HG03103 (cell line): ENCODE results near the gene PATJ.
"Not testable (repeated sequence)": the region's sequence is repeated elsewhere in the genome, so short reads cannot be mapped to it uniquely, and the experiment has no call there.

Source experiments
- ATAC-seq: cut with Tn5 transposase; IDR thresholded peaks from one replicate; pipeline ENCODE4 v1.9.1; 2021; ENCODE audit warnings: low read depth; ENCODE audit not compliant: unreplicated experiment

Gene PATJ

DNA sequence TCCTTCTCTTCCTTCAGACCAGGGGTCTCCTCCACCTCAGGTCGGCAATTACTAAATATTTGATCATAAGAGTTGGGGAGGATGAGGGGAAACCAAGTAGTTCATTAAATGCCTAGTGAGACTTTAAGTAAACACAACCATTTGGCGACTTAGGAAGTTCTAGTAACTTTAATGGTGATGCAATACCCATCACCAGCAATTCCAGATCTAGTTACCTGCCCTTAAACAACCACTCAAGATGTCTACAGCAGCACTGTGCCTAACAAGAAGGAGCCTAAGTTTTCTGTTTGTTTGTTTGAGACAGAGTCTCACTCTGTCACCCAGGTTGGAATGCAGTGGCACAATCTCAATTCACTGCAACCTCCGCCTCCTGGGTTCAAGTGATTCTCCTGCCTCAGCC, 395.7 kb downstream of the PATJ start:
- ATAC-seq: no peak

DNA sequence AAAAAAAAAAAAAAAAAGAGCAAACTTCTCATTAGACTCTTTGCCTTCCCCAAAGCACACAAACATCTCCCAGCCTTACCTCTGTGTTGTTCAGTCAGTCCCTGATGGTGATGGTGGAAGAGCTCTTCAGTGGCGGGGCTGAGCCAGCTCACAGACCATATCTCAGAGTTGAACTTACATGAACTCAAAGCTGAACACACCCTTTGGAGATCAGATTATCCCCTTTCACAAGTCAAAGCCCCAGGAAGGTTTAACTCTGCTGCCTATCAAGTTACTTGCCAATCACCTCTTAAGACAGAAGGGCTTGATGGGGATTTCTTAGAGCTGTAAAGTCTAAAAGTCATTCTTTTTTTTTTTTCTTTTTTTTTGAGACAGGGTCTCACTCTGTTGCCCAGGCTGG, 397.1 kb downstream of the PATJ start:
- no peak for ATAC-seq

DNA sequence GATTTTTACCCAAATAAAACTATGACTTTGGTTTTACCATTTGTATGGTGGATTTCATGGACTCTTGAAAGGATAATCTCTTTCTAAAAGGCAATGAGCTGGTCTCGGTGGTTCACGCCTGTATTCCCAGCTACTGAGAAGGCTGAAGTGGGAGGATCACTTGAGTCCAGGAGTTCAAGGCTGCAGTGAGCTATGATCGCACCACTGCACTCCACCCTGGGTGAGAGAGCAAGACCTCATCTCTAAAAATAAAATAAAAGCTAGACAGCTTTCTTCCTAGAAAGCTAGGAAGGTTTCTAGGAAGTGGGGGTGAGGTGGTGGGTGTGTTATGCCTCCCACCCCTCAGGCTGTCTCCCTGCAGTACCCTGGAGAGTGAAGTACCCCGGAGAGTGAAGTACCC, 398.4 kb downstream of the PATJ start:
- ATAC-seq: no peak

DNA sequence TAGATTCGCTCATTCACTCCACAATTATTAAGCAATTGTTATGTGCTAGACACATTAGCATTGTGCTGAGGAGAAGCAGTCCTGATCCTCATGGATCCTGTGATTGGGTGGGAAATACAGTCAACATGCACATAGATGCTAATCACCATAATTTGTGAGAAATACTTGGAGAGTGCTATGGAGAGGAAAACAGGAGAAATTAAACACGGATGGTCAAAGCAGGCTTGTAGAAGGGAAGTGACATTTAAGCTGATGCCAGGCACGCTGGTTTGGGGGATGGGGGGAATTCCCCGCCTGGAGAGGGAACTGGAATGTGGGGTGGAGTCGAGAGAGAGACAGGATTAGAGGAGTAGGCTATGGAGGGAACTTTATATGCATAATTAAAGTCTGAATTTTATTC, 400.2 kb downstream of the PATJ start:
- ATAC-seq: no peak

DNA sequence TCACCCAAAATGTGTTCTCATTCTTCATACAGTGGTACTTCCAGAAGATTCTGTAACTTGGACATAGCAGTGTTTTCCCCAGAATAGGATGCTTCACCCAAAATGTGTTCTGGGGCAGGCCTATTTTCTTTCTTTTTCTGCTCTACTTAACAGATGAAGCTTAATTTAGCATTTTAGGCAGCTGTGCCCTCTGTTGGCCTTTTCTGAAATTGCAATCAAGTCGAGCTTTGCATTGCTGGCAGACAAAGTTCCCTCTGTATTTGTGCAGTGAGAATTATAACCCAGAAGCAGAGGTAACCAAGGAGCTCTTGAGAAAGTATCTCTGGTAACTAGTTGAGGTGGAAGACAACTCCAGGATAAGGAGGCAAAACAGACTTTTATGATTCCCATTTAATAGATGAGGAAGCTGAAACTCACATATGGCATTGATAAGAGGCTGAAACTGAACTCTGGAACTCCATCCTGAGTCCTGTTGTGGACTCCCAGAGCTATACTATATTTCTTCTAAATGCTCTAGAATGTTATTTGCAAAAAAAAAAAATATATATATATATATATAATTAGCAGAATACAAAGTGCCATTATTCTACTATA, 402.1 kb downstream of the PATJ start:
- ATAC-seq: peak; percentile 61

DNA sequence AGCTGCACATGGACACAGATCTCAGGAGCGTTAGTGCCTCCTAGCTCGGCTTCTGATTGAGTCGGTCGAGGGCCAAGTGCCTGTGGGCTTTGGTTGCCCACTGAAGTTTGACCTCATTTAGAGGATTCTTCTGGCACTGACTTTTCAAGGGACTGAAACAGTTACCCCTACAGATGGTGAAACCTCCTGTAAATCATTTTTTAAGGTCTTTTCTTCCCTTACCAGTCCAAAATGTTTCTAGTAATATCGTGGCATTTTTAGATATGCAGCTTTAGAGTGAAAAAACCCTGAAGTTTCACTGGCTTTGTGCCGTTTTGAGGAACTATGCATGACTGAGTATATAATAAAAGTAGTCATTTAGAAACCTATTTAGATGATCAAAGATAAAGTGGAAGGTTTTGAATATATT, 417.7 kb downstream of the PATJ start:
- peak; percentile 66 for ATAC-seq

DNA sequence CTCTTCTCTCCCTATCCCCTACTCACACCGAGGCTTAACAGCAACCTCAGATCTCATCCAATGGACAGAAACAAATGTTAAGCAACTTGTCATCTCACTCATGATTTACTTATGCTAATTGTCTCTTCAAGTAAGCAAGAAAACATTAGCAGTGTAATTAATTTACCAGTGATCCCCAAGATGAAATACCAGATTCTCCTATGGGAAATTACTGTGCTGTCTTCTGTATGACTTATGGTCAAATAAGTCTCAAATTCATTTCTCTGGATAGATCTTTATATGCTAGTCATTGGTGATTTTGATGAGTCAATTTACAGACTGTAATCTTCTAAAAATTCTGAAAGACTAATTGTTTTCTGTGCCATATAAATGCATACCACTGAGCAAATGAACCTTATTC, 419.4 kb downstream of the PATJ start:
- ATAC-seq: no peak

DNA sequence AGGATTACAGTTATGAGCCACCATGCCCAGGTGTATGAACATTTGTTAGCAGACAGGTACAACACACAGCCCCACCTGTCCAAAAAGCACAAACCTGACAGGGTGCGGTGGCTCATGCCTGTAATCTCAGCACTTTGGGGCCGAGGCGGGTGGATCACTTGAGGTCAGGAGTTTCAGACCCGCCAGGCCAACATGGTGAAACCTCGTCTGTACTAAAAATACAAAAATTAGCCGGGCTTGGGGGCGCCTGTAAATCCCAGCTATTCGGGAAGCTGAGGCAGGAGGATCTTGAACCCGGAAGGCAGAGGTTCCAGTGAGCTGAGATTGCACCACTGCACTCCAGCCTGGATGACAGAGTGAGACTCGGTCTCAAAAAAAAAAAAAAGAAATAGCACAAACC, 428.1 kb downstream of the PATJ start:
- not testable (repeated sequence) for ATAC-seq

DNA sequence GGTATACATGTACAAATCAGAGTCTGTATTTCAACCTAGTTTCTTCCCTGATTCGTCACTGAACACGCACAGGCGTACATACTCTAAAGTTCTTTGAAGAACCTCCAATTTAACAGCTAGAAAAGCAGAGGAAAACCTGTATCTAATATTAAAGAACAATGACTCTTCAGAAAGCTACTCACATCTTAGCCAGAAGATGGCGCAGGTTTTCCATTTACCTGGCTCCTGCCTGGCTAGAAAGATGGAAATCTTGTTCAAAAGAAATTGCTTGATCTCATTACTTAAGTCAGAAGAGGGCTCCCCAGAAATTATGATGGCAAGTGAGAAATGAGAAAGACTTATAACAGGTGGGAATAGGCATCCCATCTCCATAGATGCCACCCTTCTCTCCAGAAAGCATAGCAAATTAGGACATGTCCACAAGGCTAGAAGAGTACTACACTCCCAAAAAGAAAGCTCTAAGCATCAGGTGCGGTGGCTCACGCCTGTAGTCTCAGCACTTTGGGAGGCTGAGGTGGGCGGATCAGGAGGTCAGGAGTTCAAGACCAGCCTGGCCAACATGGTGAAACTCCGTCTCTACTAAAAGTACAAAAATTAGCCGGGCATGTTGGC, 433.4 kb downstream of the PATJ start:
- ATAC-seq: no peak

DNA sequence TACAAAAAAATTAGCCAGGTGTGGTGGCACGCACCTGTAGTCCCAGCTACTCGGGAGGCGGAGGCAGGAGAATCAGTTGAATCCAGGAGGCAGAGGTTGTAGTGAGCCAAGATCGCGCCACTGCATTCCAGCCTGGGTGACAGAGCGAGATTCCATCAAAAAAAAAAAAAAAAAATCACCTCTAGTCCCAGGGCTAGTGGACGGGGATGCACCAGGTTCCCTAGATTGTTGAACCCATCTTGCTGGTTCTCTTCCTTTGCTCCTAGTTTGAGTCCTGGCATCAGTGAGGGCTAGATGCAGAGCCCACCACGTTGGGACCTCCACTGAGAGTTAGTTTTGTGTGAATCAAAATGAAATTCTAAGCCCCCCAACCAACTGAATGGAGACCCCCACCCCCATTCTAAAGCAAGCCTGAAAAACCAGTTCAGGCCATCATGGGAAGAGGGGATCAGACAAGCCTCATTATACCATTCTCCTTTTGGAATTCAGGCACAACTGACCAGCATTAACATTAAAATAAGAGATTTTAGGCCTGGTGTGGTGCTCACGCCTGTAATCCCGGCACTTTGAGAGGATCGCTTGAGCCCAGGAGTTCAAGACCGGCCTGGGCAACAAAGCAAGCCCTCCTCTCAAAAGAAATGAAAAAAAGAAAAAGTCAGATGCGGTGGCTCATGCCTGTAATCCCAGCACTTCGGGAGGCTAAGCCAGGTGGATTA, 434.5 kb downstream of the PATJ start:
- no peak for ATAC-seq

DNA sequence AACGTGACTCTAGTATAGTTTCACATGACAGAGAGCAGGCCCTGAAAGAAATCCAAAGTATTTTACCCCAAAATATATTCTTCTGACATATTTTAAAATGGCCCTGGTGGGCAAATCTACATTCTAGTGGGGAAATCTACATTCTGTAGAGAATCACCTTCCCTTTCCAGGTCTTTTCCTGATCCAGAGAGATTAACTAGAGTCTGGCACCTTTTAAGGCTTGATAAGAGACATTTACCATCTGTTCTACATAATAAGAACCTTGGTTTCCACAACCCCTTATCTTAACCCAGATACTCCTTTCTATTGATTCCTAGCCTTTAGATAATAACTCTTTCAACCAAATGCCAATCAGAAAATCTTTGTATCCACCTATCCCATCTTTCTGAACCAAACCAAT, 435.3 kb downstream of the PATJ start:
- no peak for ATAC-seq

DNA sequence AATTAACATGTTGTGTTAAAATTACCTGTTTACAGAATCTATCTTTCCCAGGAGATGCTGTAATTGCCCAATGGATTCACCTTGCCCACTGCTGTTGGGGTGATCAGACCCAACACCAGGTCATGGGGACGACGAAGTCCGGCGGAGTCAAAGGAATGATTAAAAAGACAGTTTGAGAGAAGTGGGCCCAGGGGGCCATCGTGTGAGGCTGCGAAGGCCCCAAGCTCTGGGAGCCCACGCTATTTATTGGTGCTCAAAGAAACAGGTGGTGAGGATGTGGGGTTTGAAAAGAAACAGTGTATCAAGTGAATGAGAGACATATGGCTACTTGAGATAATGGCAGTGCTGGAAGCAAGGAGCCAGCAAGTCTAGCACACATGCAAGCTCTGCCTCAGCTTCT, 436.1 kb downstream of the PATJ start:
- no peak for ATAC-seq

DNA sequence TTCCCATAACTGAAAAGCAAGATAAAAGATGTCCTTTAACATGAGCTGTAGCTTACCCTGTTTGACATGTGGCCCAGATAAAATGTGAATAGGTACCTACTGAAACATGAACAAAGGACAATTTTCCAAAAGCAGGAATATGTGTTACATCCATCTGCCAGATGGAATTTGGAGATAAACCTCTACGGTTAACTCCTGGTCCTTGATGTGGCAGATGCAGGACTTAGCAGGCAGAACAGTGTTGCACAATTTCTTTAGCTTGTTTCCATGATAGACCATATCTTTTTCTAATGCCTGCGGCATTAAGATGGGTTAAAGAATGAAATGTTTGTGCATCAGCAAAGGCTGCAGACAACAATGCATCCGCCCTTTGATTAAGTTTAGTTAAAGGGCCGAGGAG, 437.8 kb downstream of the PATJ start:
- not testable (repeated sequence) for ATAC-seq

DNA sequence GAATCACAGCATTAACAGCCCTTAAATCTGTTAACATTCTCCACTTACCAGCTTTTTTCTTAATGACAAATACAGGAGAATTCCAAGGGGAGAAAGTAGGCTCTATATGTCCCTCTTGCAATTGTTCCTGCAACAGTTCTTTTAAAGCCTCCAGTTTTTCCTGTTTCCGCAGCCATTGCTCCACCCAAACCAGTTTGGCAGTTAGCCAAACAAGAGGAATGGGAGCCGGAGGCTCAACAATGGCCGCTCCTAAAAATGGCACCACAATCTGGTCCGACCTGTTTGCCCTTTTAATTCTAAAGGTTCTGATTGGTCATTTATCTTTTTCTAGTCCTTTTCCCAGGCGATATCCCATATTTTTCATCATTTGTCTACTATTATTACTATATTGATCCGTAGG, 438.4 kb downstream of the PATJ start:
- no peak for ATAC-seq

DNA sequence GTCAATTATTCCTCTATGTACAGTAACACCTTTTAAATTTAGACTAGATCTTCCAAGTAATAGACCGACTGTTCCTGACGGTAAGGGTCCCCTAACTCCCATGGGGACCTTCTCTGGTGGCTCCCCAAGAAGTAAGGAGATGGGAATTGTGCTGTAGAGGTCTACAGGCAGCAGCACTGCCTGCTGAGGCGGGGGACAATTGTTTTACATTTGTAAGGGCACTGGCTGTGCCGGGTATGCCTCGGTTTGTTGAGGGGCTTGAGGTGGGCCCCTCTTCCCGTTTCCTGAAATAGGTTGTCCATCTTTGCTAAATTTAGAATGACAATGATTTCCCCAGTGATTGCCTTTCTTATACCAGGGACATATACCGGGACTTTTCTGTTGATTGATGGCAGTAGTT, 439.3 kb downstream of the PATJ start:
- ATAC-seq: no peak

DNA sequence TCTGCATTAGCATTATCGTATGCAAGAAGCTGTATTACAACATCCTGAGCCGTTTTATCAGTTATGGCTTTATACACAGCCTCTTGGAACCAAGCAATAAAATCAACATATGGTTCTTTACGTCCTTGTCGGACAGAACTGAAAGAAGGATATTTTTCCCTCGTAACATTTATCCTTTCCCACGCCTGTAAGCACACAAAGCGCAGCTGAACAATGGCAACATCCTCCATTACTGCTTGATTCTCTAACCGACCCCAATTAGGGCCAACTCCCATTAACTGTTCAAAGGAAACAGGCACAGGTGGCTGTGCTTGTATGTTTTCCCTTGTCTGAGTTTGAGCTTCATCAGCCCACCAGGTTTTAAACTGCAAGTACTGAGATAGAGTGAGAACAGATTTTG, 439.9 kb downstream of the PATJ start:
- not testable (repeated sequence) for ATAC-seq

DNA sequence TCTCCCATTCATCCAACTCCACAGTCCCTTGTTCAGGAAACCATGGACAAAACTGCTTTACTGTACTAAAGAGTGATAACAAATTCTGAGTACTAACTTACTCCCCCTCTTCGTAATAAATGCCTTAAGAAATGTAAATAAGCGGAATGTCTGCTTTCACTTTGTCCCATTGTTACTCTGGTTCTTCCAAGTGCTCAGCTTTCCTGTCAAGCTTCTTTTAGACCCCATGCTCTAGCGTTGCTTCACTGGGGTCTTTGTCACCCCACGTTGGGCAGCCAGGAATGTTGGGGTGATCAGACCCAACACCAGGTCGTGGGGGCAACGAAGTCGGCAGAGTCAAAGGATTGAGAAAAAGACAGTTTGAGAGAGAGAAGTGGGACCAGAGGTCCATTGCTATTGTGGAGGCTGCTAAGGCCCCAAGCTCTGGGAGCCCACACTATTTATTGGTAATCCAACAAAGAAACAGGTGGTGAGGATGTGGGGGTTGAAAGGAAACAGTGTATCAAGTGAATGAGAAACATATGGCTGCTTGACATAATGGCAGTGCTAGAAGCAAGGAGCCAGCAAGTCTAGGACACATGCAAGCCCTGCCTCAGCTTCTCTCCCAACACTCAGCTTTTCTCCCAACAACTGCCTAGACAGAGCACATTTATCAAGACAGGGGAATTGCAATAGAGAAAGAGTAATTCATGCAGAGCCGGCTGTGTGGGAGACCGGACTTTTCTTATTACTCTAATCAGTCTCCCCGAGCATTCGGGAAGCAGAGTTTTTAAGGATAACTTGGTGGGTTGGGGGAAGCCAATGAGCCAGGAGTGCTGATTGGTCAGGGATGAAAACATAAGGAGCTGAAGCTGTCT, 441.1 kb downstream of the PATJ start:
- not testable (repeated sequence) for ATAC-seq

DNA sequence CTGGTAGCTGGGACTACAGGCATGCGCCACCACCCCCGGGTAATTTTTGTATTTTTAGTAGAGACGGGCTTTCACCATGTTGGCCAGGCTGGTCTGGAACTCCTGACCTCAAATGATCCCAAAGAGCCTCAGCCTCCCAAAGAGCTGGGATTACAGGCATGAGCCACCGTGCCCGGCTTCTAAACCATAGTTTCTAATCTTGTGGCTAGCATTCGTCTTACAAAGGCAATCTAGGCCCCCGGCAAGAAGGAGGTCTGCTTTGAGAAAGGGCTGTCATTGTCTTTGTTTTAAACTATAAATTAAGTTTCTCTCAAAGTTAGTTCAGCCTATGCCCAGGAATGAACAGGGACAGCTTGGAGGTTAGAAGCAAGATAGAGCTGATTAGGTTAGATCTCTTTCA, 442.1 kb downstream of the PATJ start:
- ATAC-seq: no peak

DNA sequence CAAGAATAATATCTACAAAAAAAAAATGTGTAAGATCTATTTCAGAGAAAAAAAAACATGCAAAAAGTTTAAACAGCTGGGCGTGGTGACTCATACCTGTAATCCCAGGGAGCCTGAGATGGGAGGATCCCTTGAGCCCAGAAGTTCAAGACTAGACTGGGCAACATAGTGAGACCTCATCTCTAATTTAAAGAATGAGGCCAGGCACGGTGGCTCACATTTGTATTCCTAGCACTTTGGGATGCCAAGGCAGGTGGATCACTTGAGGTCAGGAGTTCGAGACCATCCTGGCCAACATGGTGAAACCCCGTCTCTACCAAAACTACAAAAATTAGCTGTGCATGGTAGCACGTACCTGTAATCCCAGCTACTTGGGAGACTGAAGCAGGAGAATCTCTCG, 443.0 kb downstream of the PATJ start:
- ATAC-seq: not testable (repeated sequence)

DNA sequence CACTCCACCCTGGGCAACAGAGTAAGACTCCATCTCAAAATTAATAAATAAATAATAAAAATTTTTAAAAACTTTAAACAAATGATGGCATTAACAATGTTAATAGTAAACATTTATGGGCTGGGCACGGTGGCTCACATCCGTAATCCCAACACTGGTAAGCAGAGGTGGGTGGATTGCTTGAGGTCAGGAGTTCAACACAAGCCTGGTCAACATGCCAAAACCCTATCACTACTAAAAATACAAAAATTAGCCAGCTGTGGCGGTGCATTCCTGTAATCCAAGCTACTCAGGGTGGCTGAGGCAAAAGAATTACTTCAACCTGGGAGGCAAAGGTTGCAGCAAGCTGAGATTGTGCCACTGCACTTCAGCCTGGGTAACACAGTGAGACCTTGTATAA, 443.4 kb downstream of the PATJ start:
- ATAC-seq: no peak

DNA sequence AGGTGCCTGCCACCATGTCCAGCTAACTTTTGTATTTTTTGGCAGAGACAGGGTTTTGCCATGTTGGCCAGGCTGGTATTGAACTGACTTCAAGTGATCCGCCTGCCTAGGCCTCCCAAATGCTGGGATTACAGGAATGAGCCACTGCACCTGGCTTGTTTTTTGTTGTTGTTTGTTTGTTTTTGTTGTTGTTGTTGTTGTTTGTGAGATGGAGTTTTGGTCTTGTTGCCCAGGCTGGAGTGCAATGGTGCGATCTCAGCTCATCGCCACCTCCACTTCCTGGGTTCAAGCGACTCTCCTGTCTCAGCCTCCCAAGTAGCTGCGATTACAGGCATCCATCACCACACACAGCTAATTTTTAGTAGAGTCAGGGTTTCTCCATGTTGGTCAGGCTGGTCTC, 445.3 kb downstream of the PATJ start:
- no peak for ATAC-seq
